ENCODE results near the gene SNTG2. TPM values are rescaled to one million over a fixed set of nuclear protein-coding genes. Genes with fewer than 3 reads are reported as not detected.

The SNTG2 gene
- total RNA-seq, 1 donor: under 0.01 TPM

GRCh38 chr2:1366546-1367134, 416.0 kb downstream of the SNTG2 start:
- H3K4me3 ChIP-seq (ENCODE audit: low read depth, low read length): no peak overlapping the region

GRCh38 chr2:1367601-1368000, 417.0 kb downstream of the SNTG2 start:
- TF ChIP-seq CTCF (IDR thresholded peaks at IDR 0.05; ENCODE audit: insufficient read depth, low read depth, low read length): no peak
- no peak overlapping the region for H3K4me3 ChIP-seq (ENCODE audit: low read depth, low read length)
- no peak for DNase-seq (ENCODE audit: low read depth)

More at GRCh38 chr2:1366546-1367134, 416.0 kb downstream of the SNTG2 start:
- DNase-seq (ENCODE audit: low read depth): no peak
- no peak for TF ChIP-seq CTCF (IDR thresholded peaks at IDR 0.05; ENCODE audit: insufficient read depth, low read depth, low read length)

- TF ChIP-seq CTCF (IDR thresholded peaks at IDR 0.05; ENCODE audit: insufficient read depth, low read depth, low read length): no peak
- no peak overlapping the region for H3K4me3 ChIP-seq (ENCODE audit: low read depth, low read length)
- DNase-seq (ENCODE audit: low read depth): no peak
Measured at GRCh38 chr2:1369905-1370304, 419.3 kb downstream of the SNTG2 start.

- no peak for TF ChIP-seq CTCF (IDR thresholded peaks at IDR 0.05; ENCODE audit: insufficient read depth, low read depth, low read length)
- DNase-seq (ENCODE audit: low read depth): no peak
- H3K4me3 ChIP-seq (ENCODE audit: low read depth, low read length): no peak overlapping the region
Measured at GRCh38 chr2:1370461-1370860, 419.8 kb downstream of the SNTG2 start.

GRCh38 chr2:1371082-1371481, 420.4 kb downstream of the SNTG2 start:
- no peak for DNase-seq (ENCODE audit: low read depth)
- TF ChIP-seq CTCF (IDR thresholded peaks at IDR 0.05; ENCODE audit: insufficient read depth, low read depth, low read length): no peak
- H3K4me3 ChIP-seq (ENCODE audit: low read depth, low read length): no peak overlapping the region

- DNase-seq (ENCODE audit: low read depth): no peak
- no peak overlapping the region for H3K4me3 ChIP-seq (ENCODE audit: low read depth, low read length)
- TF ChIP-seq CTCF (IDR thresholded peaks at IDR 0.05; ENCODE audit: insufficient read depth, low read depth, low read length): no peak
Measured at GRCh38 chr2:1373830-1374229, 423.2 kb downstream of the SNTG2 start.

- TF ChIP-seq CTCF (IDR thresholded peaks at IDR 0.05; ENCODE audit: insufficient read depth, low read depth, low read length): no peak
- H3K4me3 ChIP-seq (ENCODE audit: low read depth, low read length): no peak overlapping the region
- DNase-seq (ENCODE audit: low read depth): no peak
Measured at GRCh38 chr2:1374287-1374686, 423.6 kb downstream of the SNTG2 start.
